Neural cell (in vitro differentiated cells): ENCODE data around the gene TCL1A. TPM values are rescaled to one million over a fixed set of nuclear protein-coding genes. Genes with fewer than 3 reads are reported as not detected.

Source experiments
- H2AFZ ChIP-seq: fragments of 200-600, 300-800 bp; sonication (generic), shearing (Covaris generic); 2 replicates; pipeline ENCODE4 v1.6.0; 2014; ENCODE audit warnings: low read depth, mild to moderate bottlenecking, antibody characterized with exemption, low read length, moderate library complexity
- H3F3A ChIP-seq: fragments of 200-600 bp; shearing (Covaris generic); 2 replicates; pipeline ENCODE4 v1.6.1; 2016; ENCODE audit warnings: mild to moderate bottlenecking, moderate library complexity, mixed read lengths, antibody characterized with exemption, low read length; ENCODE audit not compliant: insufficient read depth, poor library complexity, severe bottlenecking
- H3K27ac ChIP-seq: fragments of 200-600, 300-800 bp; sonication (generic), shearing (Covaris generic); 2 replicates; pipeline ENCODE4 v1.5.1; 2014; ENCODE audit warnings: mild to moderate bottlenecking, low read length, moderate library complexity
- H3K27me3 ChIP-seq: fragments of 300-800, 200-600 bp; sonication (generic), shearing (Covaris generic); 2 replicates; pipeline ENCODE4 v1.6.0; 2014; ENCODE audit warnings: mild to moderate bottlenecking, low read depth, low read length, moderate library complexity; ENCODE audit not compliant: insufficient read depth
- H3K36me3 ChIP-seq: fragments of 300-800, 200-600 bp; sonication (generic), shearing (Covaris generic); 2 replicates; pipeline ENCODE4 v1.5.1; 2014; ENCODE audit warnings: mild to moderate bottlenecking, antibody characterized with exemption, low read length, moderate library complexity; ENCODE audit not compliant: insufficient read depth
- H3K4me2 ChIP-seq: fragments of 300-800, 200-600 bp; sonication (generic), shearing (Covaris generic); 2 replicates; pipeline ENCODE4 v1.6.0; 2014; ENCODE audit warnings: mild to moderate bottlenecking, low read length
- H3K4me3 ChIP-seq: fragments of 300-800, 200-600 bp; sonication (generic), shearing (Covaris generic); 2 replicates; pipeline ENCODE4 v1.5.1; 2014; ENCODE audit warnings: mild to moderate bottlenecking, low read length, moderate library complexity
- H3K79me2 ChIP-seq: fragments of 200-600 bp; shearing (Covaris generic); replicated peaks from 2 replicates; pipeline ENCODE4 v1.6.0; 2014; ENCODE audit warnings: mild to moderate bottlenecking, low read length, moderate library complexity; ENCODE audit not compliant: insufficient read depth
- H3K9ac ChIP-seq: fragments of 300-800, 200-600 bp; sonication (generic), shearing (Covaris generic); 2 replicates; pipeline ENCODE4 v1.6.1; 2016; ENCODE audit warnings: mild to moderate bottlenecking, low read length, mixed read lengths
- H3K9me2 ChIP-seq: fragments of 200-600 bp; shearing (Covaris generic); 2 replicates; pipeline ENCODE4 v1.6.1; 2016; ENCODE audit warnings: mild to moderate bottlenecking, low read length, mixed read lengths; ENCODE audit not compliant: insufficient read depth
- H3K9me3 ChIP-seq: fragments of 200-600, 300-800 bp; sonication (generic), shearing (Covaris generic); 2 replicates; pipeline ENCODE4 v1.6.1; 2016; ENCODE audit warnings: mild to moderate bottlenecking, mixed run types, low read length, moderate library complexity, mixed read lengths
- H4K20me1 ChIP-seq: fragments of 200-600 bp; shearing (Covaris generic); 2 replicates; pipeline ENCODE4 v1.6.1; 2016; ENCODE audit warnings: mild to moderate bottlenecking, mixed run types; ENCODE audit not compliant: insufficient read depth
- EP300 ChIP-seq: fragments of 450-650 bp; conservative IDR thresholded peaks from 2 replicates; pipeline ENCODE4 v1.6.1; 2014; ENCODE audit warnings: antibody characterized with exemption, mild to moderate bottlenecking, moderate library complexity; ENCODE audit not compliant: poor library complexity, severe bottlenecking
- EZH2 ChIP-seq: fragments of 200-600, 300-800 bp; shearing (Covaris generic), sonication (generic); IDR thresholded peaks from 2 replicates; pipeline ENCODE4 v1.6.1; 2014; ENCODE audit warnings: antibody characterized with exemption, low read length, borderline replicate concordance, mild to moderate bottlenecking; ENCODE audit not compliant: insufficient read depth, poor library complexity, severe bottlenecking
- MXI1 ChIP-seq: fragments of 450-650 bp; conservative IDR thresholded peaks from 2 replicates; pipeline ENCODE4 v1.6.1; 2014; ENCODE audit warnings: antibody characterized with exemption, mild to moderate bottlenecking; ENCODE audit not compliant: poor library complexity, severe bottlenecking
- POLR2AphosphoS5 ChIP-seq: IDR thresholded peaks from 2 replicates; pipeline ENCODE4 v1.6.1; 2012
- RAD21 ChIP-seq: fragments of 450-650 bp; conservative IDR thresholded peaks from 2 replicates; pipeline ENCODE4 v1.6.1; 2014; ENCODE audit warnings: antibody characterized with exemption, mild to moderate bottlenecking, moderate library complexity
- SMC3 ChIP-seq: fragments of 450-650 bp; conservative IDR thresholded peaks from 2 replicates; pipeline ENCODE4 v1.6.1; 2014; ENCODE audit warnings: antibody characterized with exemption, mild to moderate bottlenecking, moderate library complexity; ENCODE audit not compliant: poor library complexity
- TAF1 ChIP-seq: IDR thresholded peaks from 2 replicates; pipeline ENCODE4 v1.6.1; 2012; ENCODE audit warnings: low read depth
- polyA plus RNA-seq: library from polyadenylated mRNA; depleted of rRNA; stranded (reverse); fragments of >200 nt; gene quantifications from 2 replicates; pipeline ENCODE4 v1.2.3, GENCODE V29; 2014
- TF ChIP-seq, protein P1 (sequence below): fragments of 450-650 bp; IDR thresholded peaks from 2 replicates; pipeline ENCODE4 v1.5.1; 2014; ENCODE audit warnings: antibody characterized with exemption, mild to moderate bottlenecking, moderate library complexity; ENCODE audit not compliant: poor library complexity, severe bottlenecking
- TF ChIP-seq, protein P2 (sequence below): IDR thresholded peaks from 2 replicates; pipeline ENCODE4 v1.6.1; 2012; ENCODE audit warnings: borderline replicate concordance

TCL1A gene
- polyA plus RNA-seq, 1 donor from 2014 or later = not detected

DNA sequence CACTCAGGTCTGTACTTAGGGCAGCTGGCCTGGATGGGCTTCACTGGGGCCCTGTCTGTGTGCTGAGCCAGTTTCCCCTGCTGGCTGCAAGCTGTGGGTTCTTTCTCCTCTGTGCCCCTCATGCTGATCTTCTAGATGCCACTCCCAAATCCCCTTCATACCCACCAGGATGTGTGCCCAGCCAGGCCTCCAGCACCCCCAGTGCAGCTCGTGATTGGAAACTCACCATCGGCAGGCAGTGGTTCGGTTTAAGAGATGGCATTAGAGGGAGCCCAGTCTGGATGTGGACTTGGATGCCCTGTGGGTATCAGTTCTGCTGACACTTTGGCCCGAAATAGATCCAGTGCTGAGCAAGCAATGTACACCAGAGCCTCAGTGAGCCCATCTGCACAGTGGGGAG, 21.8 kb downstream of the TCL1A start:
- no peaks in the 10 kb centered on the region for H3K79me2 ChIP-seq
- H3K27ac ChIP-seq = no peak overlapping the region
- no peaks in the 10 kb centered on the region for H3K9me3 ChIP-seq
- no peaks in the 10 kb centered on the region for H4K20me1 ChIP-seq
- no peaks in the 10 kb centered on the region for H3K9me2 ChIP-seq
- H3K4me3 ChIP-seq = no peak overlapping the region
- H2AFZ ChIP-seq = no peak overlapping the region
- TF ChIP-seq POLR2AphosphoS5 (no peak), EZH2 (no peak), RAD21 (no peak), EP300 (no peak), TAF1 (no peak), SMC3 (no peak), MXI1 (no peak)
- TF ChIP-seq, protein P1, sequence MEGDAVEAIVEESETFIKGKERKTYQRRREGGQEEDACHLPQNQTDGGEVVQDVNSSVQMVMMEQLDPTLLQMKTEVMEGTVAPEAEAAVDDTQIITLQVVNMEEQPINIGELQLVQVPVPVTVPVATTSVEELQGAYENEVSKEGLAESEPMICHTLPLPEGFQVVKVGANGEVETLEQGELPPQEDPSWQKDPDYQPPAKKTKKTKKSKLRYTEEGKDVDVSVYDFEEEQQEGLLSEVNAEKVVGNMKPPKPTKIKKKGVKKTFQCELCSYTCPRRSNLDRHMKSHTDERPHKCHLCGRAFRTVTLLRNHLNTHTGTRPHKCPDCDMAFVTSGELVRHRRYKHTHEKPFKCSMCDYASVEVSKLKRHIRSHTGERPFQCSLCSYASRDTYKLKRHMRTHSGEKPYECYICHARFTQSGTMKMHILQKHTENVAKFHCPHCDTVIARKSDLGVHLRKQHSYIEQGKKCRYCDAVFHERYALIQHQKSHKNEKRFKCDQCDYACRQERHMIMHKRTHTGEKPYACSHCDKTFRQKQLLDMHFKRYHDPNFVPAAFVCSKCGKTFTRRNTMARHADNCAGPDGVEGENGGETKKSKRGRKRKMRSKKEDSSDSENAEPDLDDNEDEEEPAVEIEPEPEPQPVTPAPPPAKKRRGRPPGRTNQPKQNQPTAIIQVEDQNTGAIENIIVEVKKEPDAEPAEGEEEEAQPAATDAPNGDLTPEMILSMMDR = no peak
- no peaks in the 10 kb centered on the region for H3K36me3 ChIP-seq
- no peaks in the 10 kb centered on the region for H3F3A ChIP-seq
- H3K4me2 ChIP-seq = no peak overlapping the region
- no peak overlapping the region for H3K9ac ChIP-seq
- no peaks in the 10 kb centered on the region for H3K27me3 ChIP-seq

DNA sequence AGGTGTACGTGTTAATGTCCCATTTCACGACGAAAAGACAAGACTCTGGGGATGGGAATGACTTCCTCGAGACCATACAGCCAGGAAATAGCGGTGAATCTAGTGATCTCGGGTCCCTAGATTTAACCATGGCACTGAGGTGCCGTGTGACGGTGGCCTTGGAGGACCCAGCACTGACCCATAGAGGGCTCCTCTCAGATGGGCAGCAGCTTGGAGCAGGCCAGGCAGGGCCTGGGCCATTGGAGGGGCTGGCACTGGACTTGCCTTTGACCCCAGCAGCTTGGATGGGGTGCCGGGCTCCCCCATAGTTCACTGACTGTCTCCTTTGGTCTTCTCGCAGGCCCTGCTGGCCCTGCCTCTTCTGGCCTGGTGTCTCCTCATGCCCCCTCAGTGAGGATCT, 22.3 kb downstream of the TCL1A start:
- no peaks in the 10 kb centered on the region for H4K20me1 ChIP-seq
- TF ChIP-seq SMC3 = no peak
- TF ChIP-seq, protein P1 = no peak
- no peak for TF ChIP-seq EP300
- TF ChIP-seq EZH2 = no peak
- TF ChIP-seq RAD21 = no peak
- no peak for TF ChIP-seq POLR2AphosphoS5
- TF ChIP-seq TAF1 = no peak
- no peak for TF ChIP-seq MXI1
- TF ChIP-seq, protein P2, sequence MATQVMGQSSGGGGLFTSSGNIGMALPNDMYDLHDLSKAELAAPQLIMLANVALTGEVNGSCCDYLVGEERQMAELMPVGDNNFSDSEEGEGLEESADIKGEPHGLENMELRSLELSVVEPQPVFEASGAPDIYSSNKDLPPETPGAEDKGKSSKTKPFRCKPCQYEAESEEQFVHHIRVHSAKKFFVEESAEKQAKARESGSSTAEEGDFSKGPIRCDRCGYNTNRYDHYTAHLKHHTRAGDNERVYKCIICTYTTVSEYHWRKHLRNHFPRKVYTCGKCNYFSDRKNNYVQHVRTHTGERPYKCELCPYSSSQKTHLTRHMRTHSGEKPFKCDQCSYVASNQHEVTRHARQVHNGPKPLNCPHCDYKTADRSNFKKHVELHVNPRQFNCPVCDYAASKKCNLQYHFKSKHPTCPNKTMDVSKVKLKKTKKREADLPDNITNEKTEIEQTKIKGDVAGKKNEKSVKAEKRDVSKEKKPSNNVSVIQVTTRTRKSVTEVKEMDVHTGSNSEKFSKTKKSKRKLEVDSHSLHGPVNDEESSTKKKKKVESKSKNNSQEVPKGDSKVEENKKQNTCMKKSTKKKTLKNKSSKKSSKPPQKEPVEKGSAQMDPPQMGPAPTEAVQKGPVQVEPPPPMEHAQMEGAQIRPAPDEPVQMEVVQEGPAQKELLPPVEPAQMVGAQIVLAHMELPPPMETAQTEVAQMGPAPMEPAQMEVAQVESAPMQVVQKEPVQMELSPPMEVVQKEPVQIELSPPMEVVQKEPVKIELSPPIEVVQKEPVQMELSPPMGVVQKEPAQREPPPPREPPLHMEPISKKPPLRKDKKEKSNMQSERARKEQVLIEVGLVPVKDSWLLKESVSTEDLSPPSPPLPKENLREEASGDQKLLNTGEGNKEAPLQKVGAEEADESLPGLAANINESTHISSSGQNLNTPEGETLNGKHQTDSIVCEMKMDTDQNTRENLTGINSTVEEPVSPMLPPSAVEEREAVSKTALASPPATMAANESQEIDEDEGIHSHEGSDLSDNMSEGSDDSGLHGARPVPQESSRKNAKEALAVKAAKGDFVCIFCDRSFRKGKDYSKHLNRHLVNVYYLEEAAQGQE = no peak
- H3K36me3 ChIP-seq = no peaks in the 10 kb centered on the region
- H3K4me2 ChIP-seq = no peak overlapping the region
- H3K79me2 ChIP-seq = no peaks in the 10 kb centered on the region
- H2AFZ ChIP-seq = no peak overlapping the region
- no peak overlapping the region for H3K9ac ChIP-seq
- H3K9me3 ChIP-seq = no peaks in the 10 kb centered on the region
- no peak overlapping the region for H3K27ac ChIP-seq
- no peaks in the 10 kb centered on the region for H3K9me2 ChIP-seq
- H3K27me3 ChIP-seq = no peaks in the 10 kb centered on the region
- H3K4me3 ChIP-seq = no peak overlapping the region
- no peaks in the 10 kb centered on the region for H3F3A ChIP-seq
